ENCODE data around the gene XYLT1. TPM values are rescaled to one million over a fixed set of nuclear protein-coding genes. Genes with fewer than 3 reads are reported as not detected.

XYLT1 gene
- total RNA-seq, 1 donor from 2014 or later: 12.3 TPM

DNA sequence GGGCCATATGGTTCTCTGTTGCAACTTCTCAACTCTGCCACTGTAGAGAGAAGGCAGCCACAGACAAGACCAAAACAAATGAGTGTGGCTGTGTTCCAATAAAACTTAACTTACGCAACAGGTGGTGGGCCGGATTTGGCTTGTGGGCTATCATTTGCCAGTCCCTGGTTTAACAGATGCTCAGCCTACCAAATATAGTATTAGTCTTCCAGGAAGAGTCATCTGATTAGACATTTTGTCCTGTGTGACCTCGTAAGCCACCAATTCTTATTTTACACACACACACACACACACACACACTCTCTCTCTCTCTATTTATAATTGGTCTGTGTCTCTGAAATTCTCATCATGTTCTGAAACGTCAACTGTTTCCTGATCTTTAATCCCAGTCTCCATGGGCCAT is 245.9 kb downstream of the XYLT1 start:
- Mint-ChIP-seq H3K9me3 (ENCODE audit: low read depth) (no peaks in the 10 kb centered on the region), H3K4me3 (ENCODE audit: low read depth) (no peak overlapping the region), H3K4me1 (ENCODE audit: low read depth) (peaks cover 4% of the 10 kb centered on the region), H3K27ac (peak overlapping the region; percentile 77), H3K27me3 (no peaks in the 10 kb centered on the region), H3K36me3 (ENCODE audit: insufficient read depth) (no peaks in the 10 kb centered on the region)
- TF ChIP-seq, protein P1, sequence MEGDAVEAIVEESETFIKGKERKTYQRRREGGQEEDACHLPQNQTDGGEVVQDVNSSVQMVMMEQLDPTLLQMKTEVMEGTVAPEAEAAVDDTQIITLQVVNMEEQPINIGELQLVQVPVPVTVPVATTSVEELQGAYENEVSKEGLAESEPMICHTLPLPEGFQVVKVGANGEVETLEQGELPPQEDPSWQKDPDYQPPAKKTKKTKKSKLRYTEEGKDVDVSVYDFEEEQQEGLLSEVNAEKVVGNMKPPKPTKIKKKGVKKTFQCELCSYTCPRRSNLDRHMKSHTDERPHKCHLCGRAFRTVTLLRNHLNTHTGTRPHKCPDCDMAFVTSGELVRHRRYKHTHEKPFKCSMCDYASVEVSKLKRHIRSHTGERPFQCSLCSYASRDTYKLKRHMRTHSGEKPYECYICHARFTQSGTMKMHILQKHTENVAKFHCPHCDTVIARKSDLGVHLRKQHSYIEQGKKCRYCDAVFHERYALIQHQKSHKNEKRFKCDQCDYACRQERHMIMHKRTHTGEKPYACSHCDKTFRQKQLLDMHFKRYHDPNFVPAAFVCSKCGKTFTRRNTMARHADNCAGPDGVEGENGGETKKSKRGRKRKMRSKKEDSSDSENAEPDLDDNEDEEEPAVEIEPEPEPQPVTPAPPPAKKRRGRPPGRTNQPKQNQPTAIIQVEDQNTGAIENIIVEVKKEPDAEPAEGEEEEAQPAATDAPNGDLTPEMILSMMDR (IDR thresholded peaks at IDR 0.05; ENCODE audit: unreplicated experiment): no peak
- no peak for DNase-seq (ENCODE audit: low spot score, unreplicated experiment)

DNA sequence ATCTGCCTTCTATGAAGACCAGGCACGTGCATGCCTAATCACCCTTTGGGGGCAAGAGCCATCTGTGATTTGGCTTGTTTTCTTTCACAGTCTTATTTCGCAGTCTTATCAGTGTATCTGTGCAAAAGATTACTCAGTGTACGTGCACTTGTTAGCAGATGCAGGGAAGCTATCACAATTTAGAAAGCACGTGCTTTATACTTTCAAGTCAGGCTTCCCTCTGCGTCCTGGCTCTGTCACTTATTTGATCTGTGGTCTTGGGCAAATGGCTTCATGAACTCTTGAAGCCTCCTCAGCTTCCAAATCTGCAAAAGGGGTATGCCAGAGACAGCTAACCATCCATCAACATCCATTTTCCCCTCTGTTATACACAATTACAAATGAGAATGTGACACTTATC is 246.4 kb downstream of the XYLT1 start:
- TF ChIP-seq, protein P1 (IDR thresholded peaks at IDR 0.05; ENCODE audit: unreplicated experiment): no peak
- no peak for DNase-seq (ENCODE audit: low spot score, unreplicated experiment)
- no peaks in the 10 kb centered on the region for H3K27me3 Mint-ChIP-seq
- no peak overlapping the region for H3K4me3 Mint-ChIP-seq (ENCODE audit: low read depth)
- H3K27ac Mint-ChIP-seq: no peak overlapping the region
- peaks cover 4% of the 10 kb centered on the region for H3K4me1 Mint-ChIP-seq (ENCODE audit: low read depth)
- no peaks in the 10 kb centered on the region for H3K36me3 Mint-ChIP-seq (ENCODE audit: insufficient read depth)
- H3K9me3 Mint-ChIP-seq (ENCODE audit: low read depth): no peaks in the 10 kb centered on the region

DNA sequence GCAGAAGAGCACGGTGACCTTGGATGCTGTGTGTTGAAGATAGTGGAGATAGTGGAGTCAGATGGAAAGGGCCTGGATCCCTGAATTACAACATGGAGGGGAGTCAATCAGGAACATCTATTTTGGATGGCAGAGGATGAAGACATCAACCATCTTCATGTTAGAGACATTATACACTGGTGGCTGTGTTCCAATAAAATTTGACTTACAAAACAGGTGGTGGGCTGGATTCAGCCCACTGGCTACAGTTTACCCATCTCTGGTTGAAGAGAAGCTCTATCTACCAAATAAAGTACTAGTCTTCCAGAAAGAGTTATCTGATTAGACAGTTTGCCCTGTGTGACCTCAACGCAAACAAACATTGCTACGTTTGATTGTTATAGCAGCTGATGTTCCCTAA is 247.2 kb downstream of the XYLT1 start:
- Mint-ChIP-seq H3K27ac (no peak overlapping the region), H3K27me3 (no peaks in the 10 kb centered on the region), H3K36me3 (ENCODE audit: insufficient read depth) (no peaks in the 10 kb centered on the region), H3K4me1 (ENCODE audit: low read depth) (peaks cover 4% of the 10 kb centered on the region), H3K4me3 (ENCODE audit: low read depth) (no peak overlapping the region), H3K9me3 (ENCODE audit: low read depth) (no peaks in the 10 kb centered on the region)
- TF ChIP-seq, protein P1 (IDR thresholded peaks at IDR 0.05; ENCODE audit: unreplicated experiment): no peak
- no peak for DNase-seq (ENCODE audit: low spot score, unreplicated experiment)

DNA sequence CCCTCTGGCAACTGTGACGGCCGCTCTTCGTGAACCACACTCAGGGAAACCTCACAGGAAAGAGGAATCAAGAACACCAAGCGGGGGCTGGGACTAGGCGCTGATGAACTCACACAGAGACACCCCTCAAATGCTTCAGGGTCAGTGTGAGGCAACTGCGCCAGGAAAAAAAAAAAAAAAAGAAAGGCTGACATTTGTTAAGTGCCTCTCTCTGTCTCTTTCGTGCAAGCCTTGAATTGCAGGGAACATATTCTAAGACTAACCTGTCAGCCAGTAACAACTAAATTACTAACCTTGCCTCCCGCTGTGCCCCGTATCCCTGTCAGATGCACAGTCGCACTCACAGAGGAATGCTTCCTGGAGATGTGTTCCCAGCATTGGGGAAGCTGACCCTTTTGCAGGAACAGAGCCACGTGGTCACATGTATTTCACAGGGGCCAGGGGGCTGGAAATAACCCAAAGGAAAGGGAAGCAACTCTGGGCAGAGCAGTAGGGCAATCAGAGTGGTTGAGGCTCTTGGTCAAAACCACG is 247.8 kb downstream of the XYLT1 start:
- no peak overlapping the region for H3K27ac Mint-ChIP-seq
- H3K36me3 Mint-ChIP-seq (ENCODE audit: insufficient read depth): no peaks in the 10 kb centered on the region
- TF ChIP-seq, protein P1 (IDR thresholded peaks at IDR 0.05; ENCODE audit: unreplicated experiment): no peak
- H3K9me3 Mint-ChIP-seq (ENCODE audit: low read depth): no peaks in the 10 kb centered on the region
- peaks cover 4% of the 10 kb centered on the region for H3K4me1 Mint-ChIP-seq (ENCODE audit: low read depth)
- H3K27me3 Mint-ChIP-seq: no peaks in the 10 kb centered on the region
- H3K4me3 Mint-ChIP-seq (ENCODE audit: low read depth): no peak overlapping the region
- no peak for DNase-seq (ENCODE audit: low spot score, unreplicated experiment)

DNA sequence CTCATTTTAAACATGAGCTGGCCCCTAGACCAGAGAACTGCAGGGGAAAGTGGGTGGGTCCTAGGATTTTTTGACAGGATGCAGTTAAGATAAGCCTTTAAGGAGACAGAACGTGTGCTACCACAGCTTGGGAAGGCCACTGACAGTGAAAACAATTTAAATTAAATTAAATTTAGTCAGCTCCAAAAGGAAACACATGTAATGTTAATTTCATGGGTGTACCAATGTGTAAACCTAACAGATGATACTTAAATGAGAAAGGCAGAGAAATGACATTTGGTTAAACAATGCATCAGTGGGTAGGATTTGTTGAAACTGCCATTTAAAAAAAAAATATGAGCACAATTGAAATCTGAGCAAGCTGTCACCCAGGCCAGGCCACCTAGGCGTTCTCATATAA is 250.8 kb downstream of the XYLT1 start:
- Mint-ChIP-seq H3K27me3 (no peaks in the 10 kb centered on the region), H3K4me1 (ENCODE audit: low read depth) (peaks cover under 1% of the 10 kb centered on the region), H3K9me3 (ENCODE audit: low read depth) (no peaks in the 10 kb centered on the region), H3K4me3 (ENCODE audit: low read depth) (no peak overlapping the region), H3K27ac (no peak overlapping the region), H3K36me3 (ENCODE audit: insufficient read depth) (no peaks in the 10 kb centered on the region)
- TF ChIP-seq, protein P1 (IDR thresholded peaks at IDR 0.05; ENCODE audit: unreplicated experiment): no peak
- DNase-seq (ENCODE audit: low spot score, unreplicated experiment): no peak
